Stimulated activated CD8-positive, alpha-beta memory T cell treated with anti-CD3 and anti-CD28 coated beads, Interleukin-15, amount 100 ng/mL, for 24 hours (primary cell): ENCODE measurements around the gene SPG11.
"Not testable (repeated sequence)": the region's sequence is repeated elsewhere in the genome, so short reads cannot be mapped to it uniquely, and the experiment has no call there.

Source experiments
- DNase-seq: peaks from one replicate; pipeline ENCODE4 v3.0.0-alpha.2; 2020; ENCODE audit warnings: low read depth

Gene SPG11

GRCh38 chr15:44663410-44664308 lies at the start of gene SPG11:
Gene SPG11 (minus strand): TSS chr15:44663662. CDS start chr15:44663647, 15 bp downstream.
- DNase-seq, result peak; percentile 83

- no peak for DNase-seq
Measured at GRCh38 chr15:44712346-44713005, 49.0 kb upstream of the SPG11 start.

GRCh38 chr15:44711743-44712345 lies 48.4 kb upstream of the SPG11 start:
- no peak for DNase-seq

GRCh38 chr15:44711096-44711742 lies 47.8 kb upstream of the SPG11 start, which contains the start of the genes B2M and PATL2:
Gene B2M (plus strand): TSS chr15:44711517. CDS start chr15:44711547, 30 bp downstream.
Gene PATL2 (minus strand): TSS chr15:44711323. CDS start chr15:44676490, 34,833 bp downstream.
- DNase-seq, result peak; percentile 93

GRCh38 chr15:44710236-44711095 lies 47.0 kb upstream of the SPG11 start:
- no peak for DNase-seq

GRCh38 chr15:44706946-44707636 lies 43.6 kb upstream of the SPG11 start:
- DNase-seq, result no peak

GRCh38 chr15:44706401-44706800 lies 42.9 kb upstream of the SPG11 start:
- DNase-seq, result no peak

GRCh38 chr15:44705986-44706385 lies 42.5 kb upstream of the SPG11 start:
- no peak for DNase-seq

GRCh38 chr15:44700676-44701075 lies 37.2 kb upstream of the SPG11 start:
- not testable (repeated sequence) for DNase-seq

GRCh38 chr15:44698641-44699040 lies 35.2 kb upstream of the SPG11 start:
- DNase-seq, result no peak

- no peak for DNase-seq
Measured at GRCh38 chr15:44697014-44697413, 33.6 kb upstream of the SPG11 start.

GRCh38 chr15:44695294-44695693 lies 31.8 kb upstream of the SPG11 start:
- no peak for DNase-seq

- DNase-seq, result no peak
Measured at GRCh38 chr15:44694416-44694815, 31.0 kb upstream of the SPG11 start.

- DNase-seq, result no peak
Measured at GRCh38 chr15:44692659-44693058, 29.2 kb upstream of the SPG11 start.

GRCh38 chr15:44690245-44690644 lies 26.8 kb upstream of the SPG11 start:
- DNase-seq, result not testable (repeated sequence)

- DNase-seq, result not testable (repeated sequence)
Measured at GRCh38 chr15:44689318-44689717, 25.9 kb upstream of the SPG11 start.

- DNase-seq, result not testable (repeated sequence)
Measured at GRCh38 chr15:44682809-44683682, 19.6 kb upstream of the SPG11 start.

GRCh38 chr15:44682211-44682610 lies 18.7 kb upstream of the SPG11 start:
- no peak for DNase-seq

- no peak for DNase-seq
Measured at GRCh38 chr15:44676676-44677075, 13.2 kb upstream of the SPG11 start.
